Neural progenitor cell (in vitro differentiated cells): ENCODE measurements around the gene SCN8A. TPM values are rescaled to one million over a fixed set of nuclear protein-coding genes. Genes with fewer than 3 reads are reported as not detected.
A peak's percentile ranks its signal among the peaks of the same experiment; 100 is the strongest.

Experiments used
- DNase-seq: peaks from one replicate; pipeline ENCODE4 v3.0.0-alpha.2; 2016; ENCODE audit warnings: low spot score
- H2AFZ ChIP-seq: fragments of 200-600 bp; sonication (generic); replicated peaks from 2 replicates; pipeline ENCODE4 v1.6.1; 2016; ENCODE audit warnings: antibody characterized with exemption
- H3F3A ChIP-seq: fragments of 200-600 bp; sonication (generic); 2 replicates; pipeline ENCODE4 v1.6.1; 2016; ENCODE audit warnings: antibody characterized with exemption, low read depth
- H3K27ac ChIP-seq: fragments of 200-600 bp; sonication (generic); 2 replicates; pipeline ENCODE4 v1.5.1; 2016; ENCODE audit warnings: mild to moderate bottlenecking
- H3K27me3 ChIP-seq: fragments of 200-600 bp; sonication (generic); 2 replicates; pipeline ENCODE4 v1.6.1; 2016; ENCODE audit warnings: mild to moderate bottlenecking, moderate library complexity
- H3K36me3 ChIP-seq: fragments of 200-600 bp; sonication (generic); 2 replicates; pipeline ENCODE4 v1.5.1; 2016
- H3K4me1 ChIP-seq: fragments of 200-600 bp; sonication (generic); 2 replicates; pipeline ENCODE4 v1.6.1; 2016; ENCODE audit warnings: mixed run types
- H3K4me2 ChIP-seq: fragments of 200-600 bp; sonication (generic); 2 replicates; pipeline ENCODE4 v1.6.1; 2016
- H3K4me3 ChIP-seq: fragments of 200-600 bp; sonication (generic); 2 replicates; pipeline ENCODE4 v1.5.1; 2016
- H3K79me2 ChIP-seq: fragments of 200-600 bp; sonication (generic); 2 replicates; pipeline ENCODE4 v1.6.1; 2016; ENCODE audit warnings: low read depth
- H3K9ac ChIP-seq: fragments of 200-600 bp; sonication (generic); 2 replicates; pipeline ENCODE4 v1.6.1; 2016
- H3K9me3 ChIP-seq: fragments of 200-600 bp; sonication (generic); 2 replicates; pipeline ENCODE4 v1.5.1; 2016; ENCODE audit warnings: low read depth
- H4K20me1 ChIP-seq: fragments of 200-600 bp; sonication (generic); 2 replicates; pipeline ENCODE4 v1.6.1; 2016; ENCODE audit warnings: low read depth
- H3K27ac Mint-ChIP-seq: 3 replicates; pipeline ENCODE4 v1.8.0; 2021; ENCODE audit warnings: mixed read lengths
- H3K27me3 Mint-ChIP-seq: 2 replicates; pipeline ENCODE4 v1.8.0; 2022; ENCODE audit warnings: low read depth, mild to moderate bottlenecking, inconsistent platforms, moderate library complexity, mixed read lengths; ENCODE audit not compliant: insufficient read depth
- H3K36me3 Mint-ChIP-seq: 3 replicates; pipeline ENCODE4 v1.8.0; 2021; ENCODE audit warnings: mixed read lengths
- H3K4me1 Mint-ChIP-seq: 3 replicates; pipeline ENCODE4 v1.8.0; 2021; ENCODE audit warnings: mixed read lengths
- H3K4me3 Mint-ChIP-seq: 3 replicates; pipeline ENCODE4 v1.8.0; 2021; ENCODE audit warnings: mild to moderate bottlenecking, moderate library complexity, mixed read lengths
- H3K9me3 Mint-ChIP-seq: 3 replicates; pipeline ENCODE4 v1.8.0; 2020; ENCODE audit warnings: mixed read lengths
- CTCF ChIP-seq: fragments of 200-600 bp; sonication (generic); IDR thresholded peaks from 2 replicates; pipeline ENCODE4 v1.5.1; 2017; ENCODE audit warnings: antibody characterized with exemption, mild to moderate bottlenecking
- EZH2 ChIP-seq: fragments of 200-600 bp; sonication (generic); IDR thresholded peaks from 2 replicates; pipeline ENCODE4 v1.6.1; 2017; ENCODE audit warnings: antibody characterized with exemption, mild to moderate bottlenecking, moderate library complexity
- EZH2phosphoT487 ChIP-seq: fragments of 200-600 bp; sonication (generic); IDR thresholded peaks from 2 replicates; pipeline ENCODE4 v1.6.1; 2017; ENCODE audit warnings: antibody characterized with exemption
- total RNA-seq: library from RNA; depleted of rRNA; stranded (reverse); fragments of >200 nt; gene quantifications from 2 replicates; pipeline ENCODE4 v1.2.3, GENCODE V29; 2015; ENCODE audit warnings: low replicate concordance

The SCN8A gene
- total RNA-seq, 1 donor from 2014 or later, result 14.2 TPM

- Mint-ChIP-seq H3K4me3 (peak overlapping the region; percentile 76), H3K9me3 (peaks cover 3% of the 10 kb centered on the region), H3K36me3 (peaks cover 4% of the 10 kb centered on the region), H3K4me1 (peaks cover 63% of the 10 kb centered on the region), H3K27me3 (peaks cover 17% of the 10 kb centered on the region), H3K27ac (peak overlapping the region; percentile 50)
- no peak overlapping the region for H3K9ac ChIP-seq
- peak; percentile 89 for DNase-seq
- peaks cover 22% of the 10 kb centered on the region for H3K4me1 ChIP-seq
- H4K20me1 ChIP-seq, result peaks cover 39% of the 10 kb centered on the region
- H3K27me3 ChIP-seq, result peaks cover 4% of the 10 kb centered on the region
- H3F3A ChIP-seq, result peaks cover 35% of the 10 kb centered on the region
- H3K9me3 ChIP-seq, result no peaks in the 10 kb centered on the region
- TF ChIP-seq EZH2 (no peak), CTCF (peak; percentile 40)
- no peak overlapping the region for H3K27ac ChIP-seq
- peak overlapping the region; percentile 97 for H3K4me3 ChIP-seq
- H2AFZ ChIP-seq, result no peak overlapping the region
- peaks cover 40% of the 10 kb centered on the region for H3K79me2 ChIP-seq
- peak overlapping the region; percentile 88 for H3K4me2 ChIP-seq
- no peaks in the 10 kb centered on the region for H3K36me3 ChIP-seq
These were observed 258.1 kb downstream of the SCN8A start for GRCh38 chr12:51848841-51849735.

GRCh38 chr12:51850081-51850964 lies 259.3 kb downstream of the SCN8A start:
- Histone ChIP-seq H3K27ac (no peak overlapping the region), H3F3A (peaks cover 41% of the 10 kb centered on the region), H4K20me1 (peaks cover 27% of the 10 kb centered on the region), H3K9ac (no peak overlapping the region), H3K4me1 (peaks cover 19% of the 10 kb centered on the region), H3K9me3 (no peaks in the 10 kb centered on the region), H3K79me2 (peaks cover 28% of the 10 kb centered on the region), H3K27me3 (peaks cover 4% of the 10 kb centered on the region), H3K4me2 (no peak overlapping the region), H3K4me3 (no peak overlapping the region), H2AFZ (no peak overlapping the region), H3K36me3 (no peaks in the 10 kb centered on the region)
- TF ChIP-seq CTCF (no peak), EZH2phosphoT487 (no peak), EZH2 (no peak)
- Mint-ChIP-seq H3K36me3 (peaks cover 4% of the 10 kb centered on the region), H3K27ac (no peak overlapping the region), H3K4me3 (peak overlapping the region; percentile 76), H3K9me3 (peaks cover 3% of the 10 kb centered on the region), H3K27me3 (peaks cover 19% of the 10 kb centered on the region), H3K4me1 (peaks cover 54% of the 10 kb centered on the region)
- DNase-seq, result no peak

- H3K9ac ChIP-seq, result no peak overlapping the region
- H3K36me3 Mint-ChIP-seq, result peaks cover 4% of the 10 kb centered on the region
- H3K27me3 ChIP-seq, result peaks cover 4% of the 10 kb centered on the region
- H3K27ac ChIP-seq, result no peak overlapping the region
- no peak for TF ChIP-seq EZH2phosphoT487
- no peak for TF ChIP-seq EZH2
- TF ChIP-seq CTCF, result no peak
- peaks cover 19% of the 10 kb centered on the region for H3K27me3 Mint-ChIP-seq
- peaks cover 22% of the 10 kb centered on the region for H3K79me2 ChIP-seq
- H3K4me2 ChIP-seq, result no peak overlapping the region
- H4K20me1 ChIP-seq, result peaks cover 21% of the 10 kb centered on the region
- no peak overlapping the region for H2AFZ ChIP-seq
- no peak overlapping the region for H3K4me3 ChIP-seq
- H3K27ac Mint-ChIP-seq, result no peak overlapping the region
- peak overlapping the region; percentile 4 for H3K4me3 Mint-ChIP-seq
- no peaks in the 10 kb centered on the region for H3K9me3 ChIP-seq
- H3K4me1 Mint-ChIP-seq, result peaks cover 52% of the 10 kb centered on the region
- H3K4me1 ChIP-seq, result peaks cover 16% of the 10 kb centered on the region
- DNase-seq, result no peak
- peaks cover 46% of the 10 kb centered on the region for H3F3A ChIP-seq
- H3K36me3 ChIP-seq, result no peaks in the 10 kb centered on the region
- H3K9me3 Mint-ChIP-seq, result peaks cover 3% of the 10 kb centered on the region
These were observed 259.9 kb downstream of the SCN8A start for GRCh38 chr12:51850965-51851299.
